Measurements from ENCODE around the gene RNF19B. TPM values are rescaled to one million over a fixed set of nuclear protein-coding genes. Genes with fewer than 3 reads are reported as not detected.

The RNF19B gene
- total and polyA plus RNA-seq, 2 of the 8 experiments (the other 6 are each of a cell fraction or from before 2014, with no cell fraction given) = 9.2 to 11.2 TPM

- Histone ChIP-seq H3K4me2 (ENCODE audit: insufficient read depth in 1 of 2, low read depth in 2 of 2, low read length in 2 of 2) (no peak overlapping the region), H2BK15ac (ENCODE audit: low read length) (no peak overlapping the region), H3K4me3 (ENCODE audit: extremely low read depth in 1 of 4, insufficient read depth in 2 of 4, low read depth in 3 of 4, low read length in 4 of 4) (no peak overlapping the region), H3K4me1 (replicated peaks in 1 of 4; ENCODE audit: control insufficient read depth in 3 of 4, insufficient read depth in 4 of 4, low read length in 3 of 4) (peaks cover 0 to 5% (median 1%) of the 10 kb centered on the region in 4 experiments; a peak in 3 of 7 replicates), H2BK20ac (ENCODE audit: low read length) (no peak overlapping the region), H3K27me3 (replicated peaks in 1 of 4; ENCODE audit: control insufficient read depth in 3 of 4, extremely low read depth in 1 of 4, insufficient read depth in 3 of 4, low read length in 3 of 4) (peaks cover 0 to 4% (median 0%) of the 10 kb centered on the region in 4 experiments; a peak in 1 of 7 replicates), H3K18ac (ENCODE audit: extremely low read depth, low read length) (no peak overlapping the region), H2BK12ac (ENCODE audit: low read depth, low read length) (no peak overlapping the region), H3K27ac (ENCODE audit: low read depth, low read length) (no peak overlapping the region), H4K20me1 (replicated peaks in 1 of 2; ENCODE audit: control insufficient read depth in 1 of 2, insufficient read depth in 2 of 2, low read length in 2 of 2) (peaks cover 4 to 15% of the 10 kb centered on the region in 2 experiments), H4K91ac (replicated peaks; ENCODE audit: insufficient read length, low read length) (no peak overlapping the region), H3K79me1 (ENCODE audit: low read depth, low read length) (peaks cover 2% of the 10 kb centered on the region; the same call in 1 of the 2 replicates), H2AK5ac (ENCODE audit: low read depth, low read length) (no peak overlapping the region), H3K4ac (replicated peaks; ENCODE audit: insufficient read length, low read depth, low read length) (no peak overlapping the region), H3K36me3 (ENCODE audit: control insufficient read depth in 2 of 4, insufficient read depth in 4 of 4, low read length in 3 of 4) (no peaks in the 10 kb centered on the region), H2AFZ (ENCODE audit: low read length) (no peak overlapping the region), H3K23me2 (ENCODE audit: low read depth, low read length) (peaks cover 2% of the 10 kb centered on the region; the same call in 1 of the 2 replicates), H3K23ac (ENCODE audit: insufficient read length) (no peak overlapping the region), H4K5ac (ENCODE audit: insufficient read length, low read depth, low read length) (no peak overlapping the region), H3K14ac (ENCODE audit: insufficient read length) (no peak overlapping the region), H3K9me3 (ENCODE audit: insufficient read depth in 2 of 2, low read depth in 1 of 2, low read length in 1 of 2) (no peaks in the 10 kb centered on the region), H3K9ac (replicated peaks in 1 of 4; ENCODE audit: extremely low read depth in 1 of 4, low read depth in 3 of 4, low read length in 3 of 4) (no peak overlapping the region), H2BK5ac (ENCODE audit: low read depth, low read length) (no peak overlapping the region), H3K79me2 (ENCODE audit: control insufficient read depth in 1 of 2, insufficient read depth in 2 of 2, low read length in 2 of 2) (peaks cover 0 to 29% of the 10 kb centered on the region in 2 experiments; a peak in 2 of 4 replicates), H2BK120ac (replicated peaks; ENCODE audit: low read depth, low read length) (no peak overlapping the region), H4K8ac (ENCODE audit: extremely low read depth, insufficient read depth, low read length) (no peak overlapping the region), H3K56ac (replicated peaks; ENCODE audit: insufficient read length, low read depth, low read length) (no peak overlapping the region)
- POLR2A ChIA-PET (ENCODE audit: partially characterized antibody) = no interaction called here
- CTCF ChIA-PET (ENCODE audit: partially characterized antibody) = interaction anchor here (5.2 kb wide), 1 partner anchor 26 kb away, joined by 34 read pairs; no protein-coding TSS in a partner anchor
- TF ChIP-seq RAD21 (IDR thresholded peaks at IDR 0.05 in 1 of 2, conservative IDR thresholded peaks at IDR 0.05 in 1 of 2; ENCODE audit: low read depth in 2 of 2, low read length in 2 of 2) (no peak), CHD2 (IDR thresholded peaks at IDR 0.05; ENCODE audit: low read length) (no peak), SP2 (IDR thresholded peaks at IDR 0.05; ENCODE audit: low read length) (no peak), RBBP5 (IDR thresholded peaks at IDR 0.05; ENCODE audit: borderline replicate concordance, low read depth, low read length) (no peak), GTF2F1 (IDR thresholded peaks at IDR 0.05; ENCODE audit: borderline replicate concordance, low read depth, low read length) (no peak), SUZ12 (IDR thresholded peaks at IDR 0.05; ENCODE audit: low read length) (no peak), POLR2A (IDR thresholded peaks at IDR 0.05; ENCODE audit: control extremely low read depth in 1 of 2, low read depth in 2 of 2, low read length in 2 of 2) (no peak), CEBPB (IDR thresholded peaks at IDR 0.05; ENCODE audit: low read depth, low read length) (no peak), RFX5 (IDR thresholded peaks at IDR 0.05; ENCODE audit: borderline replicate concordance, low read depth, low read length) (no peak), TBP (IDR thresholded peaks at IDR 0.05; ENCODE audit: low read depth, low read length) (no peak)
- DNase-seq (ENCODE audit: low read depth in 1 of 2, low spot score in 2 of 2) (no peak), FAIRE-seq (no peak)
- WGBS, 2 experiments (ENCODE audit: extremely low coverage in 1 of 2, insufficient coverage in 1 of 2, insufficient read length in 1 of 2, insufficient replicate concordance in 2 of 2, low coverage in 1 of 2, low lambda C conversion rate in 2 of 2, missing lambda C conversion rate in 1 of 2) = 76% methylated on average over 2 of the region's 2 CpGs; no CpG with 5 or more reads in 1 of the 2 experiments
Observed at GRCh38 chr1:32960342-32960741, 4.3 kb downstream of the RNF19B start.
